Hepatocyte (in vitro differentiated cells): ENCODE measurements around the gene LDB2. TPM values are rescaled to one million over a fixed set of nuclear protein-coding genes. Genes with fewer than 3 reads are reported as not detected.
"Not testable (repeated sequence)": the region's sequence is repeated elsewhere in the genome, so short reads cannot be mapped to it uniquely, and the experiment has no call there.

Experiments used
- DNase-seq: peaks from one replicate; pipeline ENCODE4 v3.0.0-alpha.2; 2016; ENCODE audit warnings: low spot score
- H2AFZ ChIP-seq: fragments of 200-600 bp; sonication (generic); 2 replicates; pipeline ENCODE4 v1.6.0; 2016; ENCODE audit warnings: antibody characterized with exemption, mild to moderate bottlenecking
- H3K27ac ChIP-seq: fragments of 200-600 bp; sonication (generic); 2 replicates; pipeline ENCODE4 v1.5.1; 2016; ENCODE audit warnings: mild to moderate bottlenecking
- H3K27me3 ChIP-seq: fragments of 200-600 bp; sonication (generic); 2 replicates; pipeline ENCODE4 v1.6.1; 2016
- H3K36me3 ChIP-seq: fragments of 200-600 bp; sonication (generic); replicated peaks from 2 replicates; pipeline ENCODE4 v1.5.1; 2016; ENCODE audit warnings: low read depth; ENCODE audit not compliant: insufficient read depth
- H3K4me1 ChIP-seq: fragments of 200-600 bp; sonication (generic); 2 replicates; pipeline ENCODE4 v1.5.1; 2016; ENCODE audit warnings: mild to moderate bottlenecking, moderate library complexity; ENCODE audit not compliant: insufficient read depth
- H3K4me2 ChIP-seq: fragments of 200-600 bp; sonication (generic); 2 replicates; pipeline ENCODE4 v1.6.0; 2016
- H3K4me3 ChIP-seq: fragments of 200-600 bp; sonication (generic); 2 replicates; pipeline ENCODE4 v1.5.1; 2016; ENCODE audit warnings: mild to moderate bottlenecking
- H3K79me2 ChIP-seq: fragments of 200-600 bp; sonication (generic); 2 replicates; pipeline ENCODE4 v1.6.0; 2017; ENCODE audit warnings: mild to moderate bottlenecking
- H3K9me2 ChIP-seq: fragments of 200-600 bp; sonication (generic); replicated peaks from 2 replicates; pipeline ENCODE4 v1.6.0; 2017; ENCODE audit warnings: mild to moderate bottlenecking; ENCODE audit not compliant: insufficient read depth
- H3K9me3 ChIP-seq: fragments of 200-600 bp; sonication (generic); 2 replicates; pipeline ENCODE4 v1.5.1; 2016; ENCODE audit warnings: low read depth, mild to moderate bottlenecking
- H4K20me1 ChIP-seq: fragments of 200-600 bp; sonication (generic); 2 replicates; pipeline ENCODE4 v1.6.0; 2016; ENCODE audit warnings: mild to moderate bottlenecking; ENCODE audit not compliant: insufficient read depth, poor library complexity, severe bottlenecking
- CTCF ChIP-seq: fragments of 200-600 bp; sonication (generic); IDR thresholded peaks from 2 replicates; pipeline ENCODE4 v1.5.1; 2016; ENCODE audit warnings: antibody characterized with exemption, mild to moderate bottlenecking; ENCODE audit not compliant: poor library complexity
- EZH2 ChIP-seq: fragments of 200-600 bp; sonication (generic); IDR thresholded peaks from 2 replicates; pipeline ENCODE4 v1.6.1; 2016; ENCODE audit warnings: antibody characterized with exemption, mild to moderate bottlenecking, borderline replicate concordance
- EZH2phosphoT487 ChIP-seq: fragments of 200-600 bp; sonication (generic); IDR thresholded peaks from one replicate; pipeline ENCODE4 v1.6.1; 2018; ENCODE audit warnings: antibody characterized with exemption, mild to moderate bottlenecking, low read depth, moderate library complexity; ENCODE audit not compliant: unreplicated experiment, severe bottlenecking
- WGBS: methylation state at CpG from one replicate; pipeline ENCODE4 v1.1.6; 2016; ENCODE audit warnings: low lambda C conversion rate; ENCODE audit errors: missing lambda C conversion rate; 5-methylcytosine and 5-hydroxymethylcytosine counted together
- polyA plus RNA-seq: library from polyadenylated mRNA; unstranded; fragments of >200 nt; fragmentation: Nextera tagmentation; extraction: Ambion mirVana; gene quantifications from 2 replicates; pipeline ENCODE4 v1.2.1, GENCODE V29; 2016
- total RNA-seq: library from RNA; depleted of rRNA; stranded (reverse); fragments of >200 nt; gene quantifications from 2 replicates; pipeline ENCODE4 v1.2.3, GENCODE V29; 2014

The LDB2 gene
- total and polyA plus RNA-seq, 2 experiments from 2014 or later = 8.7 to 20.3 TPM

GRCh38 chr4:16524406-16524805, 374.0 kb downstream of the LDB2 start:
- TF ChIP-seq EZH2phosphoT487 = no peak
- H3K36me3 ChIP-seq = no peaks in the 10 kb centered on the region
- H3K9me2 ChIP-seq = no peaks in the 10 kb centered on the region
- H3K79me2 ChIP-seq = no peaks in the 10 kb centered on the region
- no peak for DNase-seq
- H3K27me3 ChIP-seq = no peaks in the 10 kb centered on the region
- no peak overlapping the region for H2AFZ ChIP-seq
- H3K4me3 ChIP-seq = no peak overlapping the region
- WGBS = 64% methylated on average over 5 of the region's 5 CpGs
- H3K27ac ChIP-seq = no peak overlapping the region
- H3K4me1 ChIP-seq = no peaks in the 10 kb centered on the region
- H3K4me2 ChIP-seq = no peak overlapping the region
- H3K9me3 ChIP-seq = no peaks in the 10 kb centered on the region
- H4K20me1 ChIP-seq = no peaks in the 10 kb centered on the region

GRCh38 chr4:16523526-16523925, 374.9 kb downstream of the LDB2 start:
- not testable (repeated sequence) for H3K4me1 ChIP-seq, H4K20me1 ChIP-seq, H3K9me3 ChIP-seq, H3K4me2 ChIP-seq, H2AFZ ChIP-seq, H3K27me3 ChIP-seq, DNase-seq, H3K36me3 ChIP-seq, H3K79me2 ChIP-seq, H3K9me2 ChIP-seq, H3K4me3 ChIP-seq, H3K27ac ChIP-seq
- WGBS = 84% methylated on average over 6 of the region's 6 CpGs

GRCh38 chr4:16521156-16521915, 377.1 kb downstream of the LDB2 start:
- H3K4me2 ChIP-seq = no peak overlapping the region
- WGBS = 78% methylated on average over 1 of the region's 1 CpG
- no peaks in the 10 kb centered on the region for H3K9me2 ChIP-seq
- no peaks in the 10 kb centered on the region for H3K4me1 ChIP-seq
- no peaks in the 10 kb centered on the region for H3K36me3 ChIP-seq
- no peak for DNase-seq
- TF ChIP-seq EZH2phosphoT487 (no peak), EZH2 (no peak), CTCF (no peak)
- H3K27me3 ChIP-seq = no peaks in the 10 kb centered on the region
- no peak overlapping the region for H3K27ac ChIP-seq
- no peak overlapping the region for H3K4me3 ChIP-seq
- H2AFZ ChIP-seq = no peak overlapping the region
- H3K9me3 ChIP-seq = no peaks in the 10 kb centered on the region
- H3K79me2 ChIP-seq = no peaks in the 10 kb centered on the region
- no peaks in the 10 kb centered on the region for H4K20me1 ChIP-seq

- peak; percentile 76 for DNase-seq
- H3K27ac ChIP-seq = no peak overlapping the region
- 66% methylated on average over 5 of the region's 5 CpGs for WGBS
- no peak overlapping the region for H3K4me3 ChIP-seq
- no peak for TF ChIP-seq EZH2
- no peak for TF ChIP-seq EZH2phosphoT487
- peak; percentile 54 for TF ChIP-seq CTCF
- no peaks in the 10 kb centered on the region for H3K36me3 ChIP-seq
- H4K20me1 ChIP-seq = no peaks in the 10 kb centered on the region
- H3K79me2 ChIP-seq = no peaks in the 10 kb centered on the region
- no peaks in the 10 kb centered on the region for H3K4me1 ChIP-seq
- no peak overlapping the region for H2AFZ ChIP-seq
- H3K4me2 ChIP-seq = no peak overlapping the region
- H3K27me3 ChIP-seq = no peaks in the 10 kb centered on the region
- no peaks in the 10 kb centered on the region for H3K9me2 ChIP-seq
- H3K9me3 ChIP-seq = no peaks in the 10 kb centered on the region
Observed at GRCh38 chr4:16516796-16517439, 381.5 kb downstream of the LDB2 start.
